Astrocyte (in vitro differentiated cells and primary cell): ENCODE measurements around the gene KCP.

Experiments
- EZH2 ChIP-seq: IDR thresholded peaks from 2 replicates; pipeline ENCODE4 v1.6.1; 2012; ENCODE audit warnings: mild to moderate bottlenecking, low read length, inconsistent platforms; ENCODE audit not compliant: insufficient read depth
- TF ChIP-seq, protein P1 (sequence below): IDR thresholded peaks from 2 replicates; pipeline ENCODE4 v1.5.1; 2011; ENCODE audit warnings: low read depth, mild to moderate bottlenecking, inconsistent platforms, low read length, moderate library complexity; ENCODE audit not compliant: insufficient read depth

- TF ChIP-seq, protein P1, sequence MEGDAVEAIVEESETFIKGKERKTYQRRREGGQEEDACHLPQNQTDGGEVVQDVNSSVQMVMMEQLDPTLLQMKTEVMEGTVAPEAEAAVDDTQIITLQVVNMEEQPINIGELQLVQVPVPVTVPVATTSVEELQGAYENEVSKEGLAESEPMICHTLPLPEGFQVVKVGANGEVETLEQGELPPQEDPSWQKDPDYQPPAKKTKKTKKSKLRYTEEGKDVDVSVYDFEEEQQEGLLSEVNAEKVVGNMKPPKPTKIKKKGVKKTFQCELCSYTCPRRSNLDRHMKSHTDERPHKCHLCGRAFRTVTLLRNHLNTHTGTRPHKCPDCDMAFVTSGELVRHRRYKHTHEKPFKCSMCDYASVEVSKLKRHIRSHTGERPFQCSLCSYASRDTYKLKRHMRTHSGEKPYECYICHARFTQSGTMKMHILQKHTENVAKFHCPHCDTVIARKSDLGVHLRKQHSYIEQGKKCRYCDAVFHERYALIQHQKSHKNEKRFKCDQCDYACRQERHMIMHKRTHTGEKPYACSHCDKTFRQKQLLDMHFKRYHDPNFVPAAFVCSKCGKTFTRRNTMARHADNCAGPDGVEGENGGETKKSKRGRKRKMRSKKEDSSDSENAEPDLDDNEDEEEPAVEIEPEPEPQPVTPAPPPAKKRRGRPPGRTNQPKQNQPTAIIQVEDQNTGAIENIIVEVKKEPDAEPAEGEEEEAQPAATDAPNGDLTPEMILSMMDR, result no peak
- no peak for TF ChIP-seq EZH2
Measured at GRCh38 chr7:128931190-128931798, 20.8 kb upstream of the KCP start.
